Activated naive CD8-positive, alpha-beta T cell treated with anti-CD3 and anti-CD28 coated beads, Interleukin-2, amount 50 U/mL, for 16 hours (primary cell): ENCODE data around the gene RAMP1.
"Not testable (repeated sequence)": the region's sequence is repeated elsewhere in the genome, so short reads cannot be mapped to it uniquely, and the experiment has no call there.

Experiments used
- DNase-seq: peaks from one replicate; pipeline ENCODE4 v3.0.0-alpha.2; 2020; ENCODE audit warnings: low read depth, low spot score

RAMP1 gene

GRCh38 chr2:237863689-237864443, 4.4 kb downstream of the RAMP1 start:
- DNase-seq, result no peak

GRCh38 chr2:237864444-237864931, 5.1 kb downstream of the RAMP1 start:
- no peak for DNase-seq

- DNase-seq, result no peak
Observed at GRCh38 chr2:237864940-237865622, 5.7 kb downstream of the RAMP1 start.

GRCh38 chr2:237865623-237866041, 6.2 kb downstream of the RAMP1 start:
- no peak for DNase-seq

- no peak for DNase-seq
Observed at GRCh38 chr2:237866101-237866621, 6.7 kb downstream of the RAMP1 start.

- DNase-seq, result no peak
Observed at GRCh38 chr2:237867465-237867864, 8.0 kb downstream of the RAMP1 start.

- DNase-seq, result not testable (repeated sequence)
Observed at GRCh38 chr2:237868074-237868473, 8.7 kb downstream of the RAMP1 start.

- no peak for DNase-seq
Observed at GRCh38 chr2:237868631-237869342, 9.4 kb downstream of the RAMP1 start.

- DNase-seq, result no peak
Observed at GRCh38 chr2:237869343-237870102, 10.1 kb downstream of the RAMP1 start.

- DNase-seq, result no peak
Observed at GRCh38 chr2:237870126-237870525, 10.7 kb downstream of the RAMP1 start.

- DNase-seq, result no peak
Observed at GRCh38 chr2:237870754-237871651, 11.6 kb downstream of the RAMP1 start.

- DNase-seq, result no peak
Observed at GRCh38 chr2:237872178-237872887, 12.9 kb downstream of the RAMP1 start.

GRCh38 chr2:237873421-237873831, 14.0 kb downstream of the RAMP1 start:
- no peak for DNase-seq

GRCh38 chr2:237873897-237874551, 14.6 kb downstream of the RAMP1 start:
- DNase-seq, result no peak

GRCh38 chr2:237874585-237875161, 15.2 kb downstream of the RAMP1 start:
- no peak for DNase-seq

GRCh38 chr2:237875256-237876060, 16.0 kb downstream of the RAMP1 start:
- DNase-seq, result no peak

GRCh38 chr2:237876061-237876526, 16.7 kb downstream of the RAMP1 start:
- DNase-seq, result no peak

GRCh38 chr2:237876532-237876931, 17.1 kb downstream of the RAMP1 start:
- DNase-seq, result no peak
